ENCODE measurements around the gene PDZD2.

- TF ChIP-seq CTCF (IDR thresholded peaks at IDR 0.05) (no peak), POLR2A (IDR thresholded peaks at IDR 0.05) (no peak)
Observed at GRCh38 chr5:31682851-31683250, 43.9 kb downstream of the PDZD2 start.
